Activated gamma-delta T cell (primary cell): ENCODE measurements around the gene RPS16.

Experiments
- DNase-seq: peaks from one replicate; lab custom pipeline; 2025; lab: John Stamatoyannopoulos, UW

The RPS16 gene

DNA sequence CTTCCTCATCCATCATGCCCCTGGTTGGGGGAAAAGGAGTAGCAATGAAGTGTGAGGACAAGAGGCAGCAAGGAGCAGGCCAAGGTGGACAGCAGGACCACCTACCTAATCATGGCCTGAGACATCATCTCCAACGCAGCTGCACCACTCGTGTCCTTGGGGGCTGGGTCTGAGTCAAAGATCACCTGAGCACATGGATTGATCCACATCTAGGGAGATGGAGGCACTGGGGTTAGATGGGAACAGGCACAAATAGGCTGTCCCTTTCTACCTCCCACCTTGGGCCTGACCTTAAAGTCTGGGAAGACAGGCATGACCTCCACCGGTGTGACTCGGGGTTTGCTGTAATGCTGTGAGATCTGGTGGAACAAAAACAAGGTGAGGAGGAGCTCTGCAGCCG, 47.1 kb downstream of the RPS16 start:
- no peak for DNase-seq

GRCh38 chr19:39386557-39386956, 49.2 kb downstream of the RPS16 start:
- no peak for DNase-seq

- no peak for DNase-seq
Measured at GRCh38 chr19:39385629-39386411, 49.9 kb downstream of the RPS16 start.

- DNase-seq, result no peak
Measured at GRCh38 chr19:39384839-39385568, 50.7 kb downstream of the RPS16 start.
